Esophagus muscularis mucosa (tissue), 4 donors: Measurements from ENCODE around the gene LRRN4. TPM values are rescaled to one million over a fixed set of nuclear protein-coding genes. Genes with fewer than 3 reads are reported as not detected.
A peak's percentile ranks its signal among the peaks of the same experiment; 100 is the strongest.

ENCODE experiments used
- DNase-seq: peaks from one replicate; pipeline ENCODE4 v3.0.0-alpha.2; 2017; ENCODE audit errors: extremely low spot score
- H3K27ac ChIP-seq, 4 donors: fragments of 200-600 bp; sonication (generic); replicated peaks in 1 of 4; 1 replicate in 3 of 4; 2 replicates in 1 of 4; pipeline ENCODE4 v1.5.1; 2016 to 2019; ENCODE audit warnings: mild to moderate bottlenecking in 1 of 4
- H3K27me3 ChIP-seq, 4 donors: fragments of 200-600 bp; sonication (generic); one replicate each; pipeline versions ENCODE4 v1.5.1 to v1.6.0; 2016 to 2019
- H3K36me3 ChIP-seq, 4 donors: fragments of 200-600 bp; sonication (generic); one replicate each; pipeline ENCODE4 v1.5.1; 2016 to 2019
- H3K4me1 ChIP-seq, 4 donors: fragments of 200-600 bp; sonication (generic); one replicate each; pipeline ENCODE4 v1.5.1; 2016 to 2019
- H3K4me3 ChIP-seq, 4 donors: fragments of 200-600 bp; sonication (generic); 1 replicate in 2 of 4; 2 replicates in 2 of 4; pipeline ENCODE4 v1.5.1; 2016 to 2019; ENCODE audit warnings: mild to moderate bottlenecking in 4 of 4, moderate library complexity in 1 of 4
- H3K9me3 ChIP-seq, 4 donors: fragments of 200-600 bp; sonication (generic); 1 replicate in 3 of 4; 2 replicates in 1 of 4; pipeline ENCODE4 v1.5.1; 2016 to 2019
- CTCF ChIP-seq, 3 experiments: fragments of 200-600 bp in 2 of 3; fragments of 450-650 bp in 1 of 3; sonication (generic) in 2 of 3; IDR thresholded peaks; one replicate each; pipeline ENCODE4 v1.5.1; 2017 to 2019; ENCODE audit warnings: antibody characterized with exemption in 3 of 3, mild to moderate bottlenecking in 2 of 3, moderate library complexity in 1 of 3
- EP300 ChIP-seq: sonication (generic); formaldehyde crosslinking; IDR thresholded peaks from one replicate; pipeline ENCODE4 v1.6.1; 2017; ENCODE audit warnings: antibody characterized with exemption
- POLR2A ChIP-seq: fragments of 450-650 bp; IDR thresholded peaks from one replicate; pipeline ENCODE4 v1.6.1; 2017; ENCODE audit warnings: antibody characterized with exemption, moderate library complexity, mild to moderate bottlenecking, low read depth
- POLR2AphosphoS5 ChIP-seq, 2 donors: sonication (generic); formaldehyde crosslinking; IDR thresholded peaks; one replicate each; pipeline ENCODE4 v1.6.1; 2017; ENCODE audit warnings: antibody characterized with exemption in 2 of 2
- WGBS: methylation state at CpG from one replicate; pipeline ENCODE4 v1.1.5; 2018; 5-methylcytosine and 5-hydroxymethylcytosine counted together
- intact Hi-C: fragments of 100-400 bp; cut with DNase I; formaldehyde crosslinking; loops from one replicate; pipeline ENCODE4 v1.15.1; 2023
- total RNA-seq, 4 donors: library from RNA; depleted of rRNA; stranded (reverse); fragments of >200 nt; gene quantifications; one replicate each; pipeline versions ENCODE4 v1.1.0 to v1.2.1, GENCODE V29; 2016

The LRRN4 gene
- total RNA-seq, 4 donors from 2014 or later, result 0.17 to 0.42 TPM; not detected in 2

GRCh38 chr20:6008254-6008653 lies 45.6 kb downstream of the LRRN4 start:
- no peak for DNase-seq
- peak overlapping the region; percentile 48 to 89 (median 62) for H3K27ac ChIP-seq
- peak overlapping the region in 3 of 4 donors; percentile 76 to 94 (median 86) for H3K4me3 ChIP-seq
- peaks cover 14 to 37% (median 27%) of the 10 kb centered on the region in 4 donors for H3K36me3 ChIP-seq
- H3K27me3 ChIP-seq, result no peaks in the 10 kb centered on the region
- TF ChIP-seq POLR2AphosphoS5 (IDR thresholded peaks at IDR 0.05) (peak; percentile 61 to 72), EP300 (no peak)
- peaks cover 21 to 40% (median 32%) of the 10 kb centered on the region in 4 donors for H3K4me1 ChIP-seq
- intact Hi-C loops, result no loop called here
- WGBS, result 26% methylated on average over 5 of the region's 5 CpGs
- H3K9me3 ChIP-seq, result no peaks in the 10 kb centered on the region

DNA sequence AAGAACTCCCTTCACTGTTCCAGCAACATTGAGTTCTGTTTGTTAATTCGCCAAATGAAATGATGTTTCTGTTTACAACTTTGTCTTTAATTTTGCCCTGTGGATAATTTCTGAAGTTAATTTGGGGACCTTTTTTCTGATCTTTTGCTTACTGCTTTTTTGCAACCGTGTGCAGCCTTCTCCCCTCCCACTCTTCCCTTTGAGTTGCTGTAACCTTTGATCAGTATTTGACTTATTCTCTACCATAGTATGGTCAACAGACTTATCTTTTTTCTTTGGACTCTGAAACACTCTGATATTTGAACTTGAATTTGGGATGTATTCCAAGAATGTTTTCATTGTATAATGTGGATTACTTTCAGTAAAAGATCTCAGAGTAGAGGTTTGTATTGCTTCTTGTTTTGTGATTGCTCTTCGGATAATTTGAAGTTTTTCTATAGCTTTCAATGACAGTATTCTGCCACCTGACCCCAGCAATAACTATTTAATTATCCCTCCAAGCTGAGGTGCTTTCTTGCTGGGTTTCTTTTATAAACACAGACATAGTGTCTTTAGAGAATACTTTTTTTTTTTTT lies 46.2 kb downstream of the LRRN4 start:
- peaks cover 14 to 30% (median 24%) of the 10 kb centered on the region in 4 donors for H3K36me3 ChIP-seq
- no peaks in the 10 kb centered on the region for H3K9me3 ChIP-seq
- intact Hi-C loops, result no loop called here
- no peak for DNase-seq
- WGBS, result 50% methylated on average over 3 of the region's 3 CpGs
- H3K4me3 ChIP-seq, result peak overlapping the region; percentile 76 to 94 (median 85)
- H3K27me3 ChIP-seq, result no peaks in the 10 kb centered on the region
- TF ChIP-seq POLR2AphosphoS5 (IDR thresholded peaks at IDR 0.05), result no peak
- peaks cover 21 to 40% (median 32%) of the 10 kb centered on the region in 4 donors for H3K4me1 ChIP-seq
- peak overlapping the region; percentile 48 to 89 (median 62) for H3K27ac ChIP-seq

- WGBS, result 7% methylated on average over 4 of the region's 4 CpGs
- no peak for TF ChIP-seq CTCF (IDR thresholded peaks at IDR 0.05)
- TF ChIP-seq POLR2A, result no peak
- TF ChIP-seq EP300, result no peak
- TF ChIP-seq POLR2AphosphoS5 (IDR thresholded peaks at IDR 0.05), result no peak
Measured at GRCh38 chr20:6007094-6007528, 46.7 kb downstream of the LRRN4 start.

DNA sequence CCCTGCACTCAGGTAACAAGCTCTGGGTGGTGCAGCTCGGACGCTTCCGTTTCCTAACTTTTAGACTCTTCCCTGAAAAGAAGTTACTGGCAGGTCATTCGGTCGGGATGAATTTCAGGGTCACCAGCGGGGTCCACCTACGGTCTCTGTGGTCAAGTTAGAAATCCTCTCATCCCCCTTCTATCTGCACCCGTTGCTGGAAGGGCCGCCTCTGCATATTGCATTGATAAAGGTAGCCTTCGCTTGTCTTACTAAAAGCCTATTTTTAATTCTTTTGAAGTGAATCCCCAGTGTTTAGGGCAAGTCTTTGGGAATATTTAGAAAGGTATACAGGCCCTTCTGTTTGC lies 47.3 kb downstream of the LRRN4 start:
- under 1% methylated on average over 10 of the region's 10 CpGs for WGBS
- H3K36me3 ChIP-seq, result peaks cover 10 to 21% (median 17%) of the 10 kb centered on the region in 4 donors
- TF ChIP-seq CTCF (IDR thresholded peaks at IDR 0.05), result no peak
- TF ChIP-seq POLR2A, result no peak
- TF ChIP-seq POLR2AphosphoS5 (IDR thresholded peaks at IDR 0.05), result no peak
- no peak for TF ChIP-seq EP300
- DNase-seq, result no peak
- H3K27ac ChIP-seq, result peak overlapping the region; percentile 89 to 95 (median 90)
- H3K4me1 ChIP-seq, result peaks cover 21 to 40% (median 32%) of the 10 kb centered on the region in 4 donors
- intact Hi-C loops, result no loop called here
- H3K4me3 ChIP-seq, result peak overlapping the region; percentile 76 to 94 (median 85)
- no peaks in the 10 kb centered on the region for H3K27me3 ChIP-seq
- no peaks in the 10 kb centered on the region for H3K9me3 ChIP-seq

More at GRCh38 chr20:6007094-6007528, 46.7 kb downstream of the LRRN4 start:
- Histone ChIP-seq H3K27me3 (no peaks in the 10 kb centered on the region), H3K9me3 (no peaks in the 10 kb centered on the region), H3K36me3 (peaks cover 14 to 26% (median 20%) of the 10 kb centered on the region in 4 donors), H3K27ac (peak overlapping the region; percentile 48 to 89 (median 62)), H3K4me3 (peak overlapping the region; percentile 76 to 94 (median 85)), H3K4me1 (peaks cover 21 to 40% (median 32%) of the 10 kb centered on the region in 4 donors)
- intact Hi-C loops, result no loop called here
- no peak for DNase-seq

- Histone ChIP-seq H3K4me1 (peaks cover 5 to 10% (median 8%) of the 10 kb centered on the region in 4 donors), H3K4me3 (no peak overlapping the region), H3K27me3 (no peaks in the 10 kb centered on the region), H3K9me3 (no peaks in the 10 kb centered on the region), H3K27ac (no peak overlapping the region), H3K36me3 (peaks cover 0 to 5% (median under 1%) of the 10 kb centered on the region in 4 donors)
- intact Hi-C loops, result no loop called here
- TF ChIP-seq EP300, result no peak
- TF ChIP-seq POLR2AphosphoS5 (IDR thresholded peaks at IDR 0.05), result no peak
- no peak for TF ChIP-seq POLR2A
- TF ChIP-seq CTCF (IDR thresholded peaks at IDR 0.05), result no peak
- WGBS, result 80% methylated on average over 8 of the region's 8 CpGs
- no peak for DNase-seq
Measured at GRCh38 chr20:6000871-6001270, 53.0 kb downstream of the LRRN4 start.
